ENCODE results near the gene PLEKHM2. TPM values are rescaled to one million over a fixed set of nuclear protein-coding genes. Genes with fewer than 3 reads are reported as not detected.

PLEKHM2 gene
- total RNA-seq, 3 donors from 2014 or later (not counting 1 experiment from before 2014, with no cell fraction given), result 47.8 to 61.0 (median 50.9) TPM

DNA sequence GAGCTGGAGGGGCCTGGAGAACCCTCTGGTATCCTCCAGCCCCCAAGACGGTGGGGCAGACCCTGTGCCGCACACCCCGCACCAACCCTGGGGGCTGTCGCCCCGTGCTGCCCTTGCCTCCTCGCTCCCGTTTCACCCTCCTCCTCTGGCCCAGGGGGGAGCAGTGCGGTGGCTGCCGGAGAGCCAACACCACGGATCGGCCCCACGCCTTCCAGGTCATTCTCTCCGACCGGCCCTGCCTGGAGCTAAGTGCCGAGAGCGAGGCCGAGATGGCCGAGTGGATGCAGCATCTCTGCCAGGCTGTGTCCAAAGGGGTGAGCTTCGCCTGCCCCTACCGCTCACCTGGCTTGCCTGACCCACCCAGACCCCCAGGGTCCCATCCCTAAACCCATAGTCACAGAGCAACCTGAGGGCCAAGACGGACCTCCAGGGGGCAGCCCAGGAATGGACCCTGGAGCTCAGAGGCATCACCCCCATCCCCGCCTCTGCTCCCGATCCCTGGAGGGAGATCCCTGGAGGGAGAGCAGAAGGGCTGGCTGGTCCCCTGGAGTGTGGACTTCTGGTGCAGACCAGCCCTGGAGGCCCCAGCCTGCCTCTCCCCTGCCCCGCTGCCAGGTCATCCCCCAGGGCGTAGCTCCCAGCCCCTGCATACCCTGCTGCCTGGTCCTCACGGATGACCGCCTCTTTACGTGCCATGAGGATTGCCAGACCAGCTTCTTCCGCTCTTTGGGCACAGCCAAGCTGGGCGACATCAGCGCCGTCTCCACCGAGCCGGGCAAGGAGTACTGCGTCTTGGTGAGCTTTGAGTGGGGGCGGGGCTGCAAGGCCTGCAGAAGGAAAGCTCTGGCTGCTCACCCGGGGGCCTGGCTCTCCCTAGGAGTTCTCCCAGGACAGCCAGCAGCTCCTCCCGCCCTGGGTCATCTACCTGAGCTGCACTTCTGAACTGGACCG is 47.9 kb downstream of the PLEKHM2 start:
- TF ChIP-seq, protein P1, sequence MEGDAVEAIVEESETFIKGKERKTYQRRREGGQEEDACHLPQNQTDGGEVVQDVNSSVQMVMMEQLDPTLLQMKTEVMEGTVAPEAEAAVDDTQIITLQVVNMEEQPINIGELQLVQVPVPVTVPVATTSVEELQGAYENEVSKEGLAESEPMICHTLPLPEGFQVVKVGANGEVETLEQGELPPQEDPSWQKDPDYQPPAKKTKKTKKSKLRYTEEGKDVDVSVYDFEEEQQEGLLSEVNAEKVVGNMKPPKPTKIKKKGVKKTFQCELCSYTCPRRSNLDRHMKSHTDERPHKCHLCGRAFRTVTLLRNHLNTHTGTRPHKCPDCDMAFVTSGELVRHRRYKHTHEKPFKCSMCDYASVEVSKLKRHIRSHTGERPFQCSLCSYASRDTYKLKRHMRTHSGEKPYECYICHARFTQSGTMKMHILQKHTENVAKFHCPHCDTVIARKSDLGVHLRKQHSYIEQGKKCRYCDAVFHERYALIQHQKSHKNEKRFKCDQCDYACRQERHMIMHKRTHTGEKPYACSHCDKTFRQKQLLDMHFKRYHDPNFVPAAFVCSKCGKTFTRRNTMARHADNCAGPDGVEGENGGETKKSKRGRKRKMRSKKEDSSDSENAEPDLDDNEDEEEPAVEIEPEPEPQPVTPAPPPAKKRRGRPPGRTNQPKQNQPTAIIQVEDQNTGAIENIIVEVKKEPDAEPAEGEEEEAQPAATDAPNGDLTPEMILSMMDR (IDR thresholded peaks at IDR 0.05), result no peak
- H3K9me3 Mint-ChIP-seq, result no peaks in the 10 kb centered on the region
- no peaks in the 10 kb centered on the region for H3K9me3 ChIP-seq (ENCODE audit: control insufficient read depth, insufficient read depth, low read length)
- no peak overlapping the region for H3K4me3 Mint-ChIP-seq
- WGBS (ENCODE audit: insufficient coverage), result 97% methylated on average over 39 of the region's 39 CpGs
- no peaks in the 10 kb centered on the region for H3K4me1 Mint-ChIP-seq
- H3K4me3 ChIP-seq (ENCODE audit: low read length), result no peak overlapping the region
- H3K27ac Mint-ChIP-seq, result no peak overlapping the region
- no peaks in the 10 kb centered on the region for H3K27me3 Mint-ChIP-seq (ENCODE audit: low read depth in 2 of 2)
- peaks cover 56% of the 10 kb centered on the region for H3K36me3 ChIP-seq (ENCODE audit: control insufficient read depth, insufficient read depth, low read length)
- no peaks in the 10 kb centered on the region for H3K27me3 ChIP-seq (ENCODE audit: control insufficient read depth, insufficient read depth, low read length)
- no peaks in the 10 kb centered on the region for H3K36me3 Mint-ChIP-seq
- H3K4me1 ChIP-seq (ENCODE audit: control insufficient read depth, insufficient read depth, low read length), result no peaks in the 10 kb centered on the region
- no peak overlapping the region for H3K27ac ChIP-seq (ENCODE audit: low read length)
- ATAC-seq (no peak), DNase-seq (no peak)
- intact Hi-C loops (cut with micrococcal nuclease), result no loop called here

DNA sequence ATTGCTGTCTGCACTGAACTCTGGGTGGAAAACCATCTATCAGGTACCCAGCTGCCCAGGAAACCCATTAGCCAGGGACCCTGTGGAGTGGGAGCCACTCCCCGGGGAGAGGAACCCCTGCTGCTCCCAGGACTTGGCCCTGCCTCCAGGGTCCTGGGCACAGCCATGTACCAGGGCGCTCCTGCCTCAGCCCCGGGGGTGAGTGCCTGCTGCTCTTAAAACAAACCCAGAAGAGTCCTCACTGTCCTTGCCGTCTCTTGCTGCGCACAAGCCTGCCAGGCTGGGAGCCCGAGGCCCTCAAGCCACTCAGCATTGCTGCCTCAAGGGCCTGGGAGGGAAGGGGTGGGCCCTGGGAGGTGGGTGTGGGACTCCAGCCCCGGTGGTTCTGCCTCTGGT is 48.6 kb downstream of the PLEKHM2 start:
- DNase-seq (no peak), ATAC-seq (no peak)
- Histone ChIP-seq H3K9me3 (ENCODE audit: control insufficient read depth, insufficient read depth, low read length) (no peaks in the 10 kb centered on the region), H3K4me3 (ENCODE audit: low read length) (no peak overlapping the region), H3K27ac (ENCODE audit: low read length) (no peak overlapping the region), H3K4me1 (ENCODE audit: control insufficient read depth, insufficient read depth, low read length) (no peaks in the 10 kb centered on the region), H3K36me3 (ENCODE audit: control insufficient read depth, insufficient read depth, low read length) (peaks cover 52% of the 10 kb centered on the region), H3K27me3 (ENCODE audit: control insufficient read depth, insufficient read depth, low read length) (no peaks in the 10 kb centered on the region)
- intact Hi-C loops (cut with micrococcal nuclease), result no loop called here
- Mint-ChIP-seq H3K36me3 (no peaks in the 10 kb centered on the region), H3K9me3 (no peaks in the 10 kb centered on the region), H3K27ac (no peak overlapping the region), H3K27me3 (ENCODE audit: low read depth in 2 of 2) (no peaks in the 10 kb centered on the region), H3K4me1 (no peaks in the 10 kb centered on the region), H3K4me3 (no peak overlapping the region)
- TF ChIP-seq, protein P1 (IDR thresholded peaks at IDR 0.05), result no peak
- 94% methylated on average over 7 of the region's 7 CpGs for WGBS (ENCODE audit: insufficient coverage)

DNA sequence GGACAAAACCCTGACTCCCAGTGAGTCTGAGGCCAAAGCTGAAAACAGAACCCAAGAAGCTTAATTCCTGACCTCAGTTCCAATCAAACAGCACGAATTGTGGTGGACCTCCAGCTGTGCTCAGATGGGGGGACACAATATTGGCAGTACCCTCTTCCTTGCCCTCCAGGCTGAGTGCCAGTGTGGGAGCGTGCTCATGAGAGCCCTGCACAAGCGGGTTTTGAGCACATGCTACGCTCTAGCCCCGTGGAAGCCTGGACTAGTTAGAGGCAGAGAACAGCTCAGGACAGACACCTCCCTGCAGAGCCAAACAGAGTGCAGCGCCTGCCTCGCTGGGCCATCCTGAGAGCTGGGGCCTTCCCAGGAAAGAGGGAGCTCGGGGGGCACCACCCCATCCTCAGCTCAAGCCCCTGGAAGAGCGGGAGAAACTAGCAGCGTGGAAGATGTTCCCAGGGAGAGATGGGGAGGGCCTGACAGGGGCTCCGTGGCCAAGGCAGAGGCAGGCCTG is 49.2 kb downstream of the PLEKHM2 start:
- intact Hi-C loops (cut with micrococcal nuclease), result no loop called here
- Mint-ChIP-seq H3K27ac (no peak overlapping the region), H3K27me3 (ENCODE audit: low read depth in 2 of 2) (no peaks in the 10 kb centered on the region), H3K36me3 (no peaks in the 10 kb centered on the region), H3K4me1 (no peaks in the 10 kb centered on the region), H3K4me3 (no peak overlapping the region), H3K9me3 (no peaks in the 10 kb centered on the region)
- H3K4me1 ChIP-seq (ENCODE audit: control insufficient read depth, insufficient read depth, low read length), result no peaks in the 10 kb centered on the region
- TF ChIP-seq, protein P1 (IDR thresholded peaks at IDR 0.05), result no peak
- DNase-seq (no peak), ATAC-seq (no peak)
- H3K9me3 ChIP-seq (ENCODE audit: control insufficient read depth, insufficient read depth, low read length), result no peaks in the 10 kb centered on the region
- no peaks in the 10 kb centered on the region for H3K27me3 ChIP-seq (ENCODE audit: control insufficient read depth, insufficient read depth, low read length)
- no peak overlapping the region for H3K4me3 ChIP-seq (ENCODE audit: low read length)
- no peak overlapping the region for H3K27ac ChIP-seq (ENCODE audit: low read length)
- 96% methylated on average over 11 of the region's 11 CpGs for WGBS (ENCODE audit: insufficient coverage)
- H3K36me3 ChIP-seq (ENCODE audit: control insufficient read depth, insufficient read depth, low read length), result peaks cover 46% of the 10 kb centered on the region
